A549 (cell line): ENCODE data around the gene GARS1.

ENCODE experiments used
- CHD2 ChIP-seq: fragments of 150-350 bp; IDR thresholded peaks from 2 replicates; pipeline ENCODE4 v1.6.1; 2014; ENCODE audit warnings: low read length; ENCODE audit not compliant: partially characterized antibody
- JUN ChIP-seq, 2 experiments: fragments of >200 bp; sonication (Bioruptor Twin); formaldehyde crosslinking; IDR thresholded peaks; 2 replicates in 1 of 2; 3 replicates in 1 of 2; pipeline ENCODE4 v1.6.1; 2016 to 2017
- MYC ChIP-seq: IDR thresholded peaks from 2 replicates; pipeline ENCODE4 v1.6.1; 2012; ENCODE audit warnings: mild to moderate bottlenecking, inconsistent platforms, low read length, improper control_type of control experiment, borderline replicate concordance
- POLR2A ChIP-seq: IDR thresholded peaks from 2 replicates; pipeline ENCODE4 v1.6.1; 2012; ENCODE audit warnings: mild to moderate bottlenecking, low read length
- TP53 ChIP-seq: fragments of 250-450 bp; sonication (Bioruptor Pico); IDR thresholded peaks from 2 replicates; pipeline ENCODE4 v1.5.0; 2021; ENCODE audit warnings: mild to moderate bottlenecking, moderate library complexity
- TF ChIP-seq, protein P1 (sequence below): fragments of >200 bp; sonication (Bioruptor Twin); formaldehyde crosslinking; IDR thresholded peaks from 3 replicates; pipeline ENCODE4 v1.5.1; 2016
- TF ChIP-seq, protein P2 (sequence below): IDR thresholded peaks from 2 replicates; pipeline ENCODE4 v1.6.1; 2012
- TF ChIP-seq, protein P3 (sequence below): fragments of 450-650 bp; IDR thresholded peaks from 2 replicates; pipeline ENCODE4 v1.6.1; 2014; ENCODE audit warnings: antibody characterized with exemption

DNA sequence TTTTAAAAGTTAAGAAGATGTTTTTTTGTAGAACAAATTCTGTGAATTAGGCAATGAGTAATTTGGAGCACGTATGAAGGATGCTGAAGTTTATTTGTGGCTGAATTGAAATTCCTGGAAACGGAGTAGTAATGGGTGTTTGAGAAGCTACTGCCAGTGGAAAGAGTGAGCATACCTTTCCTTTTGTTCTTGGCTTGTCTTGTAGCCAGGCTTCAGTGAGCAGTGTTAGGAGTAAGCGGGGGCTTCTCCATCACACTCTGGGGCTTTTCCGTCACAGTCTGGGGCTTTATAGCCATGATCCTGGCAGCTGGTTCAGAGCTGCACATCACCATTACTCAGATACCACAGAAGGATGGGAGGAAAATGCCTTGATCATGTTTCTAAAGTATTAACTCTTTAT lies 32.3 kb downstream of the GARS1 start:
- TF ChIP-seq MYC (no peak), POLR2A (no peak), CHD2 (no peak), TP53 (CRISPR knock-in tag) (no peak), JUN (IDR thresholded peaks at IDR 0.05) (no peak)
- TF ChIP-seq, protein P1, sequence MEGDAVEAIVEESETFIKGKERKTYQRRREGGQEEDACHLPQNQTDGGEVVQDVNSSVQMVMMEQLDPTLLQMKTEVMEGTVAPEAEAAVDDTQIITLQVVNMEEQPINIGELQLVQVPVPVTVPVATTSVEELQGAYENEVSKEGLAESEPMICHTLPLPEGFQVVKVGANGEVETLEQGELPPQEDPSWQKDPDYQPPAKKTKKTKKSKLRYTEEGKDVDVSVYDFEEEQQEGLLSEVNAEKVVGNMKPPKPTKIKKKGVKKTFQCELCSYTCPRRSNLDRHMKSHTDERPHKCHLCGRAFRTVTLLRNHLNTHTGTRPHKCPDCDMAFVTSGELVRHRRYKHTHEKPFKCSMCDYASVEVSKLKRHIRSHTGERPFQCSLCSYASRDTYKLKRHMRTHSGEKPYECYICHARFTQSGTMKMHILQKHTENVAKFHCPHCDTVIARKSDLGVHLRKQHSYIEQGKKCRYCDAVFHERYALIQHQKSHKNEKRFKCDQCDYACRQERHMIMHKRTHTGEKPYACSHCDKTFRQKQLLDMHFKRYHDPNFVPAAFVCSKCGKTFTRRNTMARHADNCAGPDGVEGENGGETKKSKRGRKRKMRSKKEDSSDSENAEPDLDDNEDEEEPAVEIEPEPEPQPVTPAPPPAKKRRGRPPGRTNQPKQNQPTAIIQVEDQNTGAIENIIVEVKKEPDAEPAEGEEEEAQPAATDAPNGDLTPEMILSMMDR = no peak
- TF ChIP-seq, protein P2, sequence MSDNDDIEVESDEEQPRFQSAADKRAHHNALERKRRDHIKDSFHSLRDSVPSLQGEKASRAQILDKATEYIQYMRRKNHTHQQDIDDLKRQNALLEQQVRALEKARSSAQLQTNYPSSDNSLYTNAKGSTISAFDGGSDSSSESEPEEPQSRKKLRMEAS = no peak
- TF ChIP-seq, protein P3, sequence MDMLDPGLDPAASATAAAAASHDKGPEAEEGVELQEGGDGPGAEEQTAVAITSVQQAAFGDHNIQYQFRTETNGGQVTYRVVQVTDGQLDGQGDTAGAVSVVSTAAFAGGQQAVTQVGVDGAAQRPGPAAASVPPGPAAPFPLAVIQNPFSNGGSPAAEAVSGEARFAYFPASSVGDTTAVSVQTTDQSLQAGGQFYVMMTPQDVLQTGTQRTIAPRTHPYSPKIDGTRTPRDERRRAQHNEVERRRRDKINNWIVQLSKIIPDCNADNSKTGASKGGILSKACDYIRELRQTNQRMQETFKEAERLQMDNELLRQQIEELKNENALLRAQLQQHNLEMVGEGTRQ = no peak
